Prostate gland (tissue), 2 donors: ENCODE measurements around the gene FBLN5. TPM values are rescaled to one million over a fixed set of nuclear protein-coding genes. Genes with fewer than 3 reads are reported as not detected.

Source experiments
- DNase-seq: peaks from one replicate; pipeline ENCODE4 v3.0.0-alpha.2; 2019; ENCODE audit warnings: low spot score
- H3K27ac ChIP-seq, 2 donors: fragments of 200-600 bp; sonication (generic); 2 replicates each; pipeline ENCODE4 v1.5.1; 2017 to 2019
- H3K27me3 ChIP-seq: fragments of 200-600 bp; sonication (generic); replicated peaks from 2 replicates; pipeline ENCODE4 v1.5.1; 2019; ENCODE audit not compliant: insufficient read depth
- H3K36me3 ChIP-seq, 2 donors: fragments of 200-600 bp; sonication (generic); 1 replicate in 1 of 2; 2 replicates in 1 of 2; pipeline versions ENCODE4 v1.5.1 to v1.8.1; 2017 to 2019
- H3K4me1 ChIP-seq: fragments of 200-600 bp; sonication (generic); replicated peaks from 2 replicates; pipeline ENCODE4 v1.5.1; 2019
- H3K4me3 ChIP-seq, 2 donors: fragments of 200-600 bp; sonication (generic); 2 replicates each; pipeline ENCODE4 v1.5.1; 2017 to 2019
- H3K9me3 ChIP-seq: fragments of 200-600 bp; sonication (generic); 2 replicates; pipeline ENCODE4 v1.5.1; 2017
- POLR2A ChIP-seq: fragments of 450-650 bp; IDR thresholded peaks from one replicate; pipeline ENCODE4 v1.6.1; 2016; ENCODE audit warnings: antibody characterized with exemption, mild to moderate bottlenecking
- POLR2AphosphoS5 ChIP-seq: sonication (generic); formaldehyde crosslinking; IDR thresholded peaks from one replicate; pipeline ENCODE4 v1.6.1; 2017; ENCODE audit warnings: antibody characterized with exemption
- WGBS: methylation state at CpG from one replicate; pipeline ENCODE4 v1.1.5; 2018; 5-methylcytosine and 5-hydroxymethylcytosine counted together
- intact Hi-C: fragments of 100-400 bp; cut with DNase I; formaldehyde crosslinking; loops from one replicate; pipeline ENCODE4 v1.14.2; 2022
- total RNA-seq, 2 donors: library from RNA; depleted of rRNA; stranded (reverse); fragments of >200 nt; gene quantifications; one replicate each; pipeline ENCODE4 v1.1.0, GENCODE V29; 2016
- TF ChIP-seq, protein P1 (sequence below), 4 experiments: fragments of 200-600 bp in 2 of 4; fragments of 450-650 bp in 2 of 4; sonication (generic) in 2 of 4; IDR thresholded peaks; 1 replicate in 3 of 4; 2 replicates in 1 of 4; pipeline ENCODE4 v1.5.1; 2016 to 2019; ENCODE audit warnings: antibody characterized with exemption in 4 of 4, mild to moderate bottlenecking in 2 of 4, moderate library complexity in 2 of 4

Gene FBLN5
- total RNA-seq, 2 donors from 2014 or later: 12.5 to 125 TPM

DNA sequence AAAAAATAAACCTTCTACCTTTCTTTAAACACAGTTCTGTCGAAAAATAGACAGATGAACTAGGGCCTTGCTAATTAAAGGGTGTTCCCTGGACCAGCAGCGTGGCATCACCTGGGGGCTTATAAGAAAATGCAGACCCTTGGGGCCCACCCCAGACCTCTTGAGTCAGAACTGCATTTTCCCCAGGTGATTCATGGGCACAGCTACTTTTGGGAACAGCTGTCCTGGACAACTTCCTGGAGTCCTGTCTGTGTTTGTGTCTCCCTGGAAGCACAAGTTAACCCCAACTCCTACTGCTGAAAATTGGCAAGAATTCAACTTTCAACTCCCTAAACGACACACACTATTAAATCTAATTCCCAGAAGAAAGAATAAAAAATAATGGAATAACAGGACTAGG lies 17.8 kb downstream of the FBLN5 start:
- TF ChIP-seq POLR2AphosphoS5: no peak
- TF ChIP-seq POLR2A: no peak
- TF ChIP-seq, protein P1, sequence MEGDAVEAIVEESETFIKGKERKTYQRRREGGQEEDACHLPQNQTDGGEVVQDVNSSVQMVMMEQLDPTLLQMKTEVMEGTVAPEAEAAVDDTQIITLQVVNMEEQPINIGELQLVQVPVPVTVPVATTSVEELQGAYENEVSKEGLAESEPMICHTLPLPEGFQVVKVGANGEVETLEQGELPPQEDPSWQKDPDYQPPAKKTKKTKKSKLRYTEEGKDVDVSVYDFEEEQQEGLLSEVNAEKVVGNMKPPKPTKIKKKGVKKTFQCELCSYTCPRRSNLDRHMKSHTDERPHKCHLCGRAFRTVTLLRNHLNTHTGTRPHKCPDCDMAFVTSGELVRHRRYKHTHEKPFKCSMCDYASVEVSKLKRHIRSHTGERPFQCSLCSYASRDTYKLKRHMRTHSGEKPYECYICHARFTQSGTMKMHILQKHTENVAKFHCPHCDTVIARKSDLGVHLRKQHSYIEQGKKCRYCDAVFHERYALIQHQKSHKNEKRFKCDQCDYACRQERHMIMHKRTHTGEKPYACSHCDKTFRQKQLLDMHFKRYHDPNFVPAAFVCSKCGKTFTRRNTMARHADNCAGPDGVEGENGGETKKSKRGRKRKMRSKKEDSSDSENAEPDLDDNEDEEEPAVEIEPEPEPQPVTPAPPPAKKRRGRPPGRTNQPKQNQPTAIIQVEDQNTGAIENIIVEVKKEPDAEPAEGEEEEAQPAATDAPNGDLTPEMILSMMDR (IDR thresholded peaks at IDR 0.05): no peak
- no peak overlapping the region for H3K4me3 ChIP-seq
- H3K4me1 ChIP-seq: no peaks in the 10 kb centered on the region
- 63% methylated on average over 3 of the region's 3 CpGs for WGBS
- no peaks in the 10 kb centered on the region for H3K36me3 ChIP-seq
- H3K27me3 ChIP-seq: no peaks in the 10 kb centered on the region
- no peak overlapping the region for H3K27ac ChIP-seq
- no peaks in the 10 kb centered on the region for H3K9me3 ChIP-seq
- intact Hi-C loops: no loop called here
- DNase-seq: no peak

- Histone ChIP-seq H3K36me3 (no peaks in the 10 kb centered on the region), H3K9me3 (no peaks in the 10 kb centered on the region), H3K4me1 (no peaks in the 10 kb centered on the region), H3K27me3 (no peaks in the 10 kb centered on the region), H3K4me3 (no peak overlapping the region), H3K27ac (no peak overlapping the region)
- intact Hi-C loops: no loop called here
- no peak for TF ChIP-seq POLR2AphosphoS5
- TF ChIP-seq POLR2A: no peak
- TF ChIP-seq, protein P1 (IDR thresholded peaks at IDR 0.05): no peak
- 72% methylated on average over 5 of the region's 5 CpGs for WGBS
- DNase-seq: no peak
Measured at GRCh38 chr14:91927800-91928199, 19.7 kb downstream of the FBLN5 start.

DNA sequence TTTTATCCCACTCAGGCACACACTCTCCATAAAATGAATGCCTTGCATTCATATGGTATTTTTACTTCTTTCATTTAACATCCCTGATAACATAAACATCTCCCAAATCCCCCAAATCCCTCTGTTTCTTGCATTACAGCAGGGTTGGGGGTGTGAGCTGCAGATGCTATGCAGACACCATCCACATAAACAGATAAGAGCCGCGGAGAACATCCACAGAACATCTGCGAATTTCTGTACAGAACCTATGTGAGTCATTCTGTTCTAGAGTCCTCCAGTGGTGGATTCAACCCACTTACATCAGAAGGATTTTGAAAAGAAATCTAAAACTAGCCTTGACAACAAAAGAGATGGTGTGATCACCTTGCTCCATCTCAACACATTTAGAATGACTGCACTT lies 20.3 kb downstream of the FBLN5 start:
- Histone ChIP-seq H3K4me3 (no peak overlapping the region), H3K4me1 (no peaks in the 10 kb centered on the region), H3K9me3 (no peaks in the 10 kb centered on the region), H3K27ac (no peak overlapping the region), H3K27me3 (no peaks in the 10 kb centered on the region), H3K36me3 (no peaks in the 10 kb centered on the region)
- intact Hi-C loops: no loop called here
- WGBS: 87% methylated on average over 3 of the region's 3 CpGs
- no peak for TF ChIP-seq POLR2AphosphoS5
- TF ChIP-seq POLR2A: no peak
- TF ChIP-seq, protein P1 (IDR thresholded peaks at IDR 0.05): no peak
- DNase-seq: no peak

DNA sequence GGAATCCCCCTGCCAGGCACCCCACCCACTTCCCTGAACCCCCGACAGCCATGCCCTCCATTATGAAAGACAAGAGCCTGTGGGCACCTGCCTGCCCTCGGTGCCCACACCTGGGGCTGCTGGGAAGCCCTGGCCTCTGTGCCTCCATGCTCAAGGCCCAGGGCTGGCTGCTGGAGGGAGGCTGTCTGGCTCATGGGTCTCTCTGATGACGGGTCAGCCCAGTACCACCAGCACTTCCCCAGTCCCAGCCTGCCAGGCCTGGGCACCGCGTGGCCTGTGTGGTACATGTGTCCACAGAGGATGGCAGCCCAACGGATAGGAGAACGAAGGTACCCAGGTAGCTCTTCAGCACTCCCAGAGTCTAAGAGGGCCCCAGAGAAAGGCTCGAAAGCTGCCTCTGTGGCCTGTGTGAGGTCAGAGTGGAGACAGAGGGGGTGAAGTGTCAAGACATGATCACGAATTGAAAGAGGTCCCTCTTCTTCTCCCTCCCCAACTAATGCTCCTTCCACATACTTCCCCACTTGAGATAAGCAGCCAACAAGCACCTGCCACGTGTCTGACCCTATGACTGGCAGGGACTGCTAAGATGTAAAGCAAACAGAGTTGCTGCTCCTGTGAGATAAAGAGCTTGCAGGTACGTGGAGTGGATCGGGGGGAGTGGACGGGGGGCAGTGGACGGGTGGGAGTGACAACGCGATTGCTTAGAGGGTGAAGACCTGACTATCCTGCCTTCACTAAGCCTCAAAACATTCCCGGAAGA lies 21.2 kb downstream of the FBLN5 start:
- TF ChIP-seq POLR2A (no peak), POLR2AphosphoS5 (no peak)
- TF ChIP-seq, protein P1 (IDR thresholded peaks at IDR 0.05): no peak
- H3K9me3 ChIP-seq: no peaks in the 10 kb centered on the region
- H3K4me3 ChIP-seq: no peak overlapping the region
- no peaks in the 10 kb centered on the region for H3K27me3 ChIP-seq
- no peak overlapping the region for H3K27ac ChIP-seq
- DNase-seq: no peak
- intact Hi-C loops: no loop called here
- no peaks in the 10 kb centered on the region for H3K4me1 ChIP-seq
- WGBS: 81% methylated on average over 17 of the region's 17 CpGs
- no peaks in the 10 kb centered on the region for H3K36me3 ChIP-seq

DNA sequence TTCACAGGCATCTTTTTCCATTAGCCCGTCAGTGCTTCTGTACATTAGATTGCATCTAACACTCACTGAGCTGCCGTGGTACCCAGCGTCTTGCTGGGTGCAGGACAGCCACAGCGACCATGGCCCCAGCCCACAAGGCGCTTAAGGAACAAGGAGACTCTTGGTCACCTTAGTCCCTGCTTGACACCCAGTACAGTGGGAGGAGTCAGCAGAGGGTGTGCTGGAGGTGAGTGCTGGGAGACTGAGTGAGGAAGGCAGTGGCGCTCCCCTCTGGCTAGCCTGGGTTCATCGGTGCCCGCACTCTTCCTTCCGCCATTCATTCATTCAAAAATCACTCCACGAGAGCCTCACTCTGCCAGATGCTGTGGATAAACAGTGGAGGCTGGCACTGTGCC lies 21.8 kb downstream of the FBLN5 start:
- H3K27ac ChIP-seq: no peak overlapping the region
- no peaks in the 10 kb centered on the region for H3K9me3 ChIP-seq
- no peak for DNase-seq
- intact Hi-C loops: no loop called here
- no peak for TF ChIP-seq POLR2A
- no peak for TF ChIP-seq POLR2AphosphoS5
- TF ChIP-seq, protein P1 (IDR thresholded peaks at IDR 0.05): no peak
- H3K27me3 ChIP-seq: no peaks in the 10 kb centered on the region
- no peaks in the 10 kb centered on the region for H3K4me1 ChIP-seq
- 87% methylated on average over 10 of the region's 10 CpGs for WGBS
- H3K36me3 ChIP-seq: no peaks in the 10 kb centered on the region
- H3K4me3 ChIP-seq: no peak overlapping the region
